ENCODE results near the gene TP53I13. TPM values are rescaled to one million over a fixed set of nuclear protein-coding genes. Genes with fewer than 3 reads are reported as not detected.

TP53I13 gene
- total and polyA plus RNA-seq, 2 of the 13 experiments (the other 11 are each of a cell fraction or from before 2014, with no cell fraction given) = 16.9 to 25.7 TPM

DNA sequence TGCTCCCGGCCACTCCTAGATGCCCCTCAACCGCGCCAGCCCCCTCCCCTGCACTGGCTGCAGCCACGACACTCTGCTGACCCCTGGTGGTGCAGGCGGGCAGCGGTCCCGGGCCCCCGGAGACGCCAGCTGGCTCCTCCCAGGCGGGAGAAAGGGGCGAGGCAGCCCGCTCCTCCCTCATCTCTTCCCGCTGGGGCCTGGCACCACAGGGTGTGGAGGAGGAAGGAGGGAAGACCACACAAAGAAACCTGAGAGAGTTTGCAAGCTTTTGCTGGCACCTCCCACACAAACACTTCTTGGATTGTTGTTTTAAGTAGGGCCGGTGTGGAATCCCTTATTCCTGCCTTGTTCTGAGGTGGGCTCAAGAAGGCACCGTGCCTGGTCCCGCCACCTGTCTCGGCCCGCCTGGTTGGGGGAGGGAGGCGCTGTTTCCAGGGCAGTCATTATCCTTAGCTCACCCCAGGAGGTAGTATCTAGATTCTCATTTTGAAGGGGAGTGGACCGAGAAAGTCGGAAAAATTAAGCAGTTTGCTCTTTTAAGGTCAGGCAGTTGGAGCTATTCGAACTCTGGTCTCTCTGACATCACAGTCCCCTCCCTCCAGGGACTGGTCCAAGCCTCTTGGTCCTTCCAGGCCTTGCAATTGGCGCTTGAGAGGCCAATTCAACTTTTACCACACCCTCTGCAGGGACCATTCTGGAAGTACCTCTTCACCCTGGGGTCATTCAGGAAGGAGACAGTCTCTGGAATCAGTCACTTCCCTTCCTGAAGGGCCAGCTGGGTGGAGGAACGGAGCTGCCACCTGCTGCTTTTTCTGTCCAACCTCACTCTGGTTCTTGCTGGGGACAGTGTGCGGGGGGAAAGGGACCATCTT, 23.5 kb downstream of the TP53I13 start (continued):
- TF ChIP-seq, protein P1, sequence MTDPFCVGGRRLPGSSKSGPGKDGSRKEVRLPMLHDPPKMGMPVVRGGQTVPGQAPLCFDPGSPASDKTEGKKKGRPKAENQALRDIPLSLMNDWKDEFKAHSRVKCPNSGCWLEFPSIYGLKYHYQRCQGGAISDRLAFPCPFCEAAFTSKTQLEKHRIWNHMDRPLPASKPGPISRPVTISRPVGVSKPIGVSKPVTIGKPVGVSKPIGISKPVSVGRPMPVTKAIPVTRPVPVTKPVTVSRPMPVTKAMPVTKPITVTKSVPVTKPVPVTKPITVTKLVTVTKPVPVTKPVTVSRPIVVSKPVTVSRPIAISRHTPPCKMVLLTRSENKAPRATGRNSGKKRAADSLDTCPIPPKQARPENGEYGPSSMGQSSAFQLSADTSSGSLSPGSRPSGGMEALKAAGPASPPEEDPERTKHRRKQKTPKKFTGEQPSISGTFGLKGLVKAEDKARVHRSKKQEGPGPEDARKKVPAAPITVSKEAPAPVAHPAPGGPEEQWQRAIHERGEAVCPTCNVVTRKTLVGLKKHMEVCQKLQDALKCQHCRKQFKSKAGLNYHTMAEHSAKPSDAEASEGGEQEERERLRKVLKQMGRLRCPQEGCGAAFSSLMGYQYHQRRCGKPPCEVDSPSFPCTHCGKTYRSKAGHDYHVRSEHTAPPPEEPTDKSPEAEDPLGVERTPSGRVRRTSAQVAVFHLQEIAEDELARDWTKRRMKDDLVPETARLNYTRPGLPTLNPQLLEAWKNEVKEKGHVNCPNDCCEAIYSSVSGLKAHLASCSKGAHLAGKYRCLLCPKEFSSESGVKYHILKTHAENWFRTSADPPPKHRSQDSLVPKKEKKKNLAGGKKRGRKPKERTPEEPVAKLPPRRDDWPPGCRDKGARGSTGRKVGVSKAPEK (CRISPR knock-in tag; IDR thresholded peaks at IDR 0.05; ENCODE audit: borderline replicate concordance) = 0 out of 2 replicates have a peak, but pooled peaks have one; percentile 2
- TF ChIP-seq, protein P2, sequence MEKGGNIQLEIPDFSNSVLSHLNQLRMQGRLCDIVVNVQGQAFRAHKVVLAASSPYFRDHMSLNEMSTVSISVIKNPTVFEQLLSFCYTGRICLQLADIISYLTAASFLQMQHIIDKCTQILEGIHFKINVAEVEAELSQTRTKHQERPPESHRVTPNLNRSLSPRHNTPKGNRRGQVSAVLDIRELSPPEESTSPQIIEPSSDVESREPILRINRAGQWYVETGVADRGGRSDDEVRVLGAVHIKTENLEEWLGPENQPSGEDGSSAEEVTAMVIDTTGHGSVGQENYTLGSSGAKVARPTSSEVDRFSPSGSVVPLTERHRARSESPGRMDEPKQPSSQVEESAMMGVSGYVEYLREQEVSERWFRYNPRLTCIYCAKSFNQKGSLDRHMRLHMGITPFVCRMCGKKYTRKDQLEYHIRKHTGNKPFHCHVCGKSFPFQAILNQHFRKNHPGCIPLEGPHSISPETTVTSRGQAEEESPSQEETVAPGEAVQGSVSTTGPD (CRISPR knock-in tag; IDR thresholded peaks at IDR 0.05) = no peak
- no peak for TF ChIP-seq ZMYM3 (CRISPR knock-in tag; IDR thresholded peaks at IDR 0.05)
- TF ChIP-seq, protein P3, sequence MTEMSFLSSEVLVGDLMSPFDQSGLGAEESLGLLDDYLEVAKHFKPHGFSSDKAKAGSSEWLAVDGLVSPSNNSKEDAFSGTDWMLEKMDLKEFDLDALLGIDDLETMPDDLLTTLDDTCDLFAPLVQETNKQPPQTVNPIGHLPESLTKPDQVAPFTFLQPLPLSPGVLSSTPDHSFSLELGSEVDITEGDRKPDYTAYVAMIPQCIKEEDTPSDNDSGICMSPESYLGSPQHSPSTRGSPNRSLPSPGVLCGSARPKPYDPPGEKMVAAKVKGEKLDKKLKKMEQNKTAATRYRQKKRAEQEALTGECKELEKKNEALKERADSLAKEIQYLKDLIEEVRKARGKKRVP (CRISPR knock-in tag; IDR thresholded peaks at IDR 0.05) = no peak
- TF ChIP-seq, protein P4, sequence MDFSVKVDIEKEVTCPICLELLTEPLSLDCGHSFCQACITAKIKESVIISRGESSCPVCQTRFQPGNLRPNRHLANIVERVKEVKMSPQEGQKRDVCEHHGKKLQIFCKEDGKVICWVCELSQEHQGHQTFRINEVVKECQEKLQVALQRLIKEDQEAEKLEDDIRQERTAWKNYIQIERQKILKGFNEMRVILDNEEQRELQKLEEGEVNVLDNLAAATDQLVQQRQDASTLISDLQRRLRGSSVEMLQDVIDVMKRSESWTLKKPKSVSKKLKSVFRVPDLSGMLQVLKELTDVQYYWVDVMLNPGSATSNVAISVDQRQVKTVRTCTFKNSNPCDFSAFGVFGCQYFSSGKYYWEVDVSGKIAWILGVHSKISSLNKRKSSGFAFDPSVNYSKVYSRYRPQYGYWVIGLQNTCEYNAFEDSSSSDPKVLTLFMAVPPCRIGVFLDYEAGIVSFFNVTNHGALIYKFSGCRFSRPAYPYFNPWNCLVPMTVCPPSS (IDR thresholded peaks at IDR 0.05) = no peak
- no peak for TF ChIP-seq ZNF883 (CRISPR knock-in tag; IDR thresholded peaks at IDR 0.05; ENCODE audit: not compliant biosample characterization)
- peak; percentile 78; the same call in 1 of the 2 replicates for TF ChIP-seq PHF21A (CRISPR knock-in tag; IDR thresholded peaks at IDR 0.05)
- TF ChIP-seq RFX3 (CRISPR knock-in tag; IDR thresholded peaks at IDR 0.05) = no peak
- no peak for TF ChIP-seq ZNF264 (CRISPR knock-in tag; IDR thresholded peaks at IDR 0.05)
- no peak for TF ChIP-seq MEIS1 (CRISPR knock-in tag; IDR thresholded peaks at IDR 0.05; ENCODE audit: borderline replicate concordance)
- TF ChIP-seq STAT5B (CRISPR knock-in tag; IDR thresholded peaks at IDR 0.05) = 0 out of 2 replicates have a peak, but pooled peaks have one; percentile 54
- TF ChIP-seq KDM1A (CRISPR knock-in tag; IDR thresholded peaks at IDR 0.05) = no peak
- 0 out of 2 replicates have a peak, but pooled peaks have one; percentile 4 for TF ChIP-seq RFXANK (CRISPR knock-in tag; IDR thresholded peaks at IDR 0.05)
- no peak for TF ChIP-seq ZNF136 (CRISPR knock-in tag; IDR thresholded peaks at IDR 0.05; ENCODE audit: low read depth)
- peak; percentile 40; the same call in 1 of the 2 replicates for TF ChIP-seq ZNF547 (CRISPR knock-in tag; IDR thresholded peaks at IDR 0.05)
- TF ChIP-seq ZNF431 (CRISPR knock-in tag; IDR thresholded peaks at IDR 0.05; ENCODE audit: borderline replicate concordance, low read depth) = no peak
- no peak for TF ChIP-seq ZFP1 (CRISPR knock-in tag; IDR thresholded peaks at IDR 0.05)
- TF ChIP-seq HNRNPL (IDR thresholded peaks at IDR 0.05; ENCODE audit: low read depth, low read length) = peak; percentile 32; the same call in 1 of the 2 replicates
- TF ChIP-seq ZNF207 (IDR thresholded peaks at IDR 0.05; ENCODE audit: borderline replicate concordance) = no peak
- no peak for TF ChIP-seq MBNL3 (CRISPR knock-in tag; conservative IDR thresholded peaks at IDR 0.05)
- TF ChIP-seq MAF1 (CRISPR knock-in tag; IDR thresholded peaks at IDR 0.05; ENCODE audit: borderline replicate concordance) = no peak; the same call in 1 of the 2 replicates
- TF ChIP-seq, protein P5, sequence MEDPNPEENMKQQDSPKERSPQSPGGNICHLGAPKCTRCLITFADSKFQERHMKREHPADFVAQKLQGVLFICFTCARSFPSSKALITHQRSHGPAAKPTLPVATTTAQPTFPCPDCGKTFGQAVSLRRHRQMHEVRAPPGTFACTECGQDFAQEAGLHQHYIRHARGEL (CRISPR knock-in tag; IDR thresholded peaks at IDR 0.05) = no peak
- no peak for TF ChIP-seq ZNF253 (CRISPR knock-in tag; IDR thresholded peaks at IDR 0.05; ENCODE audit: borderline replicate concordance)
- peak; percentile 84 for TF ChIP-seq SAP130 (CRISPR knock-in tag; IDR thresholded peaks at IDR 0.05; ENCODE audit: low read depth)

Measured in HepG2 (cell line).